Spinal cord (tissue), 10 donors: ENCODE measurements around the gene G6PC1. TPM values are rescaled to one million over a fixed set of nuclear protein-coding genes. Genes with fewer than 3 reads are reported as not detected.
"Not testable (repeated sequence)": the region's sequence is repeated elsewhere in the genome, so short reads cannot be mapped to it uniquely, and the experiment has no call there.

ENCODE experiments used
- DNase-seq, 6 donors: peaks; one replicate each; pipeline versions ENCODE4 v3.0.0 to v3.0.0-alpha.2; 2013 to 2015; ENCODE audit warnings: low spot score in 6 of 6, low read depth in 4 of 6
- H3K27ac ChIP-seq: one replicate; pipeline ENCODE4 v1.5.1; 2013; ENCODE audit warnings: low read depth, low read length, control low read depth
- H3K27me3 ChIP-seq: one replicate; pipeline ENCODE4 v1.6.1; 2013; ENCODE audit warnings: low read length; ENCODE audit not compliant: control insufficient read depth, insufficient read depth
- H3K36me3 ChIP-seq: one replicate; pipeline ENCODE4 v1.6.1; 2013; ENCODE audit warnings: low read length; ENCODE audit not compliant: control insufficient read depth, insufficient read depth
- H3K4me1 ChIP-seq: one replicate; pipeline ENCODE4 v1.6.1; 2013; ENCODE audit warnings: low read length; ENCODE audit not compliant: control insufficient read depth, insufficient read depth
- H3K4me3 ChIP-seq: one replicate; pipeline ENCODE4 v1.5.1; 2013; ENCODE audit warnings: low read depth, low read length, control low read depth
- H3K9me3 ChIP-seq: one replicate; pipeline ENCODE4 v1.6.1; 2013; ENCODE audit warnings: low read length; ENCODE audit not compliant: control insufficient read depth, insufficient read depth
- WGBS: methylation state at CpG from one replicate; pipeline ENCODE4 v1.1.5; 2013; ENCODE audit warnings: missing lambda C conversion rate; ENCODE audit not compliant: insufficient coverage; 5-methylcytosine and 5-hydroxymethylcytosine counted together
- polyA plus RNA-seq, 2 donors: library from polyadenylated mRNA; unstranded; fragments of 120-200 nt; gene quantifications; one replicate each; pipeline ENCODE4 v1.2.1, GENCODE V29; 2013; ENCODE audit not compliant: insufficient read length in 2 of 2
- total RNA-seq, 2 donors: library from RNA; depleted of rRNA in 1 of 2; stranded (reverse); fragments of 120-200 nt in 1 of 2; fragments of >200 nt in 1 of 2; gene quantifications; one replicate each; pipeline versions ENCODE4 v1.2.3 to v1.2.4, GENCODE V29; 2013 to 2014
- donor health status: healthy.

The G6PC1 gene
- total and polyA plus RNA-seq, 4 donors: 0.05 to 0.11 (median 0.06) TPM; not detected in 1

- H3K27ac ChIP-seq: no peak overlapping the region
- no peak for DNase-seq
- no peak overlapping the region for H3K4me3 ChIP-seq
- H3K9me3 ChIP-seq: no peaks in the 10 kb centered on the region
- H3K4me1 ChIP-seq: peaks cover 4% of the 10 kb centered on the region
- WGBS: 100% methylated on average over 3 of the region's 7 CpGs
- H3K27me3 ChIP-seq: no peaks in the 10 kb centered on the region
- no peaks in the 10 kb centered on the region for H3K36me3 ChIP-seq
Observed at GRCh38 chr17:42898147-42898811, 2.3 kb upstream of the G6PC1 start.

GRCh38 chr17:42899981-42900380 is 618 bp upstream of the G6PC1 start:
- not testable (repeated sequence) for H3K9me3 ChIP-seq, H3K27me3 ChIP-seq, H3K27ac ChIP-seq, DNase-seq, H3K4me3 ChIP-seq, H3K4me1 ChIP-seq, H3K36me3 ChIP-seq
- 100% methylated on average over 2 of the region's 3 CpGs for WGBS

DNA sequence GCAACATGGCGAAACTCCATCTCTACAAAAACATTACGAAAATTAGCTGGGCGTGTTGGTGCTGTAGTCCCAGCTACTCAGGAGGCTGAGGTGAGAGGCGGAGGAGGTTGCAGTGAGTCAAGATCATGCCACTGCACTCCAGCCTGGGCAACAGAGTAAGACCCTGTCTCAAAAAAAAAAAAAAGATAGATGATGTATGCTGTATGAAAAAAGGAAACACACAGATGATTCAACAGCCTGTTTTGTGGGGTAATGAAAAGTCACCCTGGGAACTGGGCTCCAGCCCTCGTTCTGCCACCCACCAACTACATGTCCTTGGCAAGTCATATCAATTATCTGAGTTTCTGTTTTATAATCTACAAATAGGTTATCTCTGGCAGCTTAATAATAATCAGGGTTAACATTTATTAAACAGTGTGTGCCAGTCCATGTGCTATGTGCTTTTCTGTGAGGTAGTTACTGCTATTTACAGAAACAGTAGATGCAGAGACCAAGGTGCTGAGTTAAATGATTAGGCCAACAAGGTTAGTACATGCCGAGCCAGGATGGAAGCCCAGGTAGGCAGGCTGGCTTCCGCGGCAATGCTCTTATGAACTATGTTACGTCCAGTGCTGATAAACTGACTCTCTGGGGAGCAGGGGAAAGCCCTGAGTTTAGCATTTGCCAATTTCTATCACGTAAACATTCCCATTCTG is 1.1 kb downstream of the G6PC1 start:
- Histone ChIP-seq H3K4me3 (no peak overlapping the region), H3K9me3 (no peaks in the 10 kb centered on the region), H3K27ac (no peak overlapping the region), H3K27me3 (no peaks in the 10 kb centered on the region), H3K4me1 (no peaks in the 10 kb centered on the region), H3K36me3 (no peaks in the 10 kb centered on the region)
- WGBS: 96% methylated on average over 4 of the region's 10 CpGs
- no peak for DNase-seq

DNA sequence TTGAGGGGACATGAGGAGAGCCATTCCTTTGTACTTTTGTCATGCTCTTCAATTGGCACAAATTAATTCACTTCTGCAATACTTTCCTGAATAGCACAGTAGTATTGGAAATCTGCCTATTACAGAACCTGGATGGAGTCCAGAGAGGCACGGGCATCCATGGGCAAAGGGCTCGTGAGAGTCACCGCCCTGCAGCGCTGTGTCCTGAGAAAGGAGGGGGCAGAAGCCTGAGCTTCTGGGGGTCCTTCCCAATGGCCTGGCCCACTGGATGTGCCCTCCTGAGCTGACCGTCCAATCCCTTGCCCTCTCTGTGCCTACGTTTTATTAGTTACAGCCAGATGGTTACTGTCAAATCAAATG is 3.5 kb downstream of the G6PC1 start:
- DNase-seq: no peak
- Histone ChIP-seq H3K9me3 (no peaks in the 10 kb centered on the region), H3K4me1 (no peaks in the 10 kb centered on the region), H3K4me3 (no peak overlapping the region), H3K27ac (no peak overlapping the region), H3K36me3 (no peaks in the 10 kb centered on the region), H3K27me3 (no peaks in the 10 kb centered on the region)
- 61% methylated on average over 4 of the region's 6 CpGs for WGBS

GRCh38 chr17:42906772-42907446 is 6.3 kb downstream of the G6PC1 start:
- DNase-seq: no peak
- no peak overlapping the region for H3K4me3 ChIP-seq
- no peak overlapping the region for H3K27ac ChIP-seq
- no peaks in the 10 kb centered on the region for H3K4me1 ChIP-seq
- no peaks in the 10 kb centered on the region for H3K36me3 ChIP-seq
- H3K9me3 ChIP-seq: no peaks in the 10 kb centered on the region
- H3K27me3 ChIP-seq: peaks cover 2% of the 10 kb centered on the region
- 52% methylated on average over 5 of the region's 8 CpGs for WGBS

GRCh38 chr17:42908872-42909700 is 8.5 kb downstream of the G6PC1 start:
- no peak overlapping the region for H3K4me3 ChIP-seq
- H3K27me3 ChIP-seq: peaks cover 2% of the 10 kb centered on the region
- H3K27ac ChIP-seq: no peak overlapping the region
- H3K36me3 ChIP-seq: no peaks in the 10 kb centered on the region
- no peak for DNase-seq
- no peaks in the 10 kb centered on the region for H3K9me3 ChIP-seq
- H3K4me1 ChIP-seq: no peaks in the 10 kb centered on the region
- 75% methylated on average over 5 of the region's 7 CpGs for WGBS

- Histone ChIP-seq H3K27ac (no peak overlapping the region), H3K4me1 (no peaks in the 10 kb centered on the region), H3K9me3 (no peaks in the 10 kb centered on the region), H3K4me3 (no peak overlapping the region), H3K27me3 (peaks cover 2% of the 10 kb centered on the region), H3K36me3 (no peaks in the 10 kb centered on the region)
- WGBS: 53% methylated on average over 2 of the region's 2 CpGs
- DNase-seq: no peak
Observed at GRCh38 chr17:42913522-42913921, 12.9 kb downstream of the G6PC1 start.

DNA sequence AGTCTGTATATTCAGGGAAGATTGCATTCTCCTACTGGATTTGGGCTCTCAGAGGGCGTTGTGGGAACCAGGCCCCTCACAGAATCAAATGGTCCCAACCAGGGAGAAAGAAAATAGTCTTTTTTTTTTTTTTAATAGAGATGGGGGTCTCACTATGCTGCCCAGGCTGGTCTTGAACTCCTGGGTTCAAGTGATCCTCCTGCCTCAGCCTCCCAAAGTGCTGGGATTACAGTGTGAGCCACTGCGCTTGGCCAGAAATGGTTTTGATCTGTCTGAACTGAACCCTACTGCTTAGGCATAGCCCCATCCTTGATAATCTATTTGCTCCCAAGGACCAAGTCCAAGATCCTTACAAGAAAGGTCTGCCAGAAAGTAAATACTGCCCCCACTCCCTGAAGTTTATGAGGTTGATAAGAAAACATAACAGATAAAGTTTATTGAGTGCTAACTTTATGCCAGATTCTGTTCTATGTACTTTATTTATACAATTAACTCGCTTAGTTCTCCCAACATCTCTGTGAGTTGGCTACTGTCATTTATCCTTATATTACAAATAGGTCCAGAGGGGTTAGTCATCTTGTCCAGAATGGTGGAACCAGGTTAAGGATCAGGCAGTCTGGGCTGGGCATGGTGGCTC is 13.5 kb downstream of the G6PC1 start:
- Histone ChIP-seq H3K36me3 (no peaks in the 10 kb centered on the region), H3K27me3 (peaks cover 2% of the 10 kb centered on the region), H3K27ac (no peak overlapping the region), H3K9me3 (no peaks in the 10 kb centered on the region), H3K4me3 (no peak overlapping the region), H3K4me1 (no peaks in the 10 kb centered on the region)
- 100% methylated on average over 1 of the region's 3 CpGs for WGBS
- DNase-seq: no peak

GRCh38 chr17:42915288-42915687 is 14.7 kb downstream of the G6PC1 start:
- H3K4me3 ChIP-seq, H3K9me3 ChIP-seq, H3K27ac ChIP-seq, DNase-seq, H3K36me3 ChIP-seq, H3K4me1 ChIP-seq, H3K27me3 ChIP-seq: not testable (repeated sequence)
- 93% methylated on average over 4 of the region's 6 CpGs for WGBS
